ENCODE measurements around the gene TCF7L1.

- TF ChIP-seq CTCF (IDR thresholded peaks at IDR 0.05) (no peak), POLR2A (IDR thresholded peaks at IDR 0.05) (no peak), POLR2AphosphoS5 (IDR thresholded peaks at IDR 0.05) (no peak), EP300 (IDR thresholded peaks at IDR 0.05) (no peak)
Observed at GRCh38 chr2:85238607-85239006, 105.4 kb downstream of the TCF7L1 start.

Data from suprapubic skin (tissue), 4 donors.